HEK293T (cell line): Measurements from ENCODE around the gene RNF123.

Experiments
- ARNT ChIP-seq: fragments of 450-650 bp; IDR thresholded peaks from 2 replicates; pipeline ENCODE4 v1.6.1; 2017; ENCODE audit warnings: mild to moderate bottlenecking
- ELF4 ChIP-seq: fragments of 450-650 bp; IDR thresholded peaks from 2 replicates; pipeline ENCODE4 v1.6.1; 2017; ENCODE audit warnings: antibody characterized with exemption
- FOXA1 ChIP-seq: fragments of 450-650 bp; IDR thresholded peaks from 2 replicates; pipeline ENCODE4 v1.6.1; 2016; ENCODE audit warnings: mild to moderate bottlenecking
- FOXK2 ChIP-seq: fragments of 450-650 bp; IDR thresholded peaks from 2 replicates; pipeline ENCODE4 v1.6.1; 2016; ENCODE audit warnings: mild to moderate bottlenecking
- FOXM1 ChIP-seq: fragments of 450-650 bp; IDR thresholded peaks from 2 replicates; pipeline ENCODE4 v1.6.1; 2017; ENCODE audit warnings: mild to moderate bottlenecking, borderline replicate concordance
- L3MBTL2 ChIP-seq: fragments of 450-650 bp; conservative IDR thresholded peaks from 2 replicates; pipeline ENCODE4 v1.6.1; 2016; ENCODE audit warnings: mild to moderate bottlenecking
- LEF1 ChIP-seq: fragments of 450-650 bp; IDR thresholded peaks from 2 replicates; pipeline ENCODE4 v1.6.1; 2017; ENCODE audit warnings: mild to moderate bottlenecking, borderline replicate concordance
- NFRKB ChIP-seq: fragments of 450-650 bp; IDR thresholded peaks from 2 replicates; pipeline ENCODE4 v1.6.1; 2016; ENCODE audit warnings: mild to moderate bottlenecking, moderate library complexity
- PKNOX1 ChIP-seq: fragments of 450-650 bp; IDR thresholded peaks from 2 replicates; pipeline ENCODE4 v1.6.1; 2016
- SP1 ChIP-seq: fragments of 450-650 bp; IDR thresholded peaks from 2 replicates; pipeline ENCODE4 v1.6.1; 2017
- SUZ12 ChIP-seq: fragments of 450-650 bp; IDR thresholded peaks from 2 replicates; pipeline ENCODE4 v1.6.1; 2016; ENCODE audit warnings: mild to moderate bottlenecking
- TARDBP ChIP-seq: fragments of 450-650 bp; IDR thresholded peaks from 2 replicates; pipeline ENCODE4 v1.6.1; 2016
- ZNF384 ChIP-seq: fragments of 450-650 bp; IDR thresholded peaks from 2 replicates; pipeline ENCODE4 v1.6.1; 2016

DNA sequence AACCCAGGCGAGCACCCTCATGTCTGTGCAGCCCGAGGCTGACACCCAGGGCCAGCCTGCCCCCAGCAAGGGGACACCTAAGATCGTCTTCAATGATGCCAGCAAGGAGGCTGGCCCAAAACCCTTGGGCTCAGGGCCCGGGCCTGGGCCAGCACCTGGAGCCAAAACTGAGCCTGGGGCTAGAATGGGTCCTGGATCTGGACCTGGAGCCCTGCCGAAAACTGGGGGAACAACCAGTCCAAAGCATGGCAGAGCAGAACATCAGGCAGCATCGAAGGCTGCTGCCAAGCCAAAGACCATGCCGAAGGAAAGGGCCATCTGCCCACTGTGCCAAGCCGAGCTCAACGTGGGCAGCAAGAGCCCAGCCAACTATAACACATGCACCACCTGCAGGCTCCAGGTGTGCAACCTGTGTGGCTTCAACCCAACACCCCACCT is 46.6 kb upstream of the RNF123 start:
- TF ChIP-seq L3MBTL2 (no peak), FOXM1 (no peak), LEF1 (no peak), SP1 (no peak), TARDBP (no peak), FOXA1 (no peak), FOXK2 (no peak), SUZ12 (no peak), ZNF384 (no peak), ARNT (no peak), ELF4 (no peak), NFRKB (no peak), PKNOX1 (no peak)
